GM19438 (cell line): ENCODE data around the gene DDR1.
"Not testable (repeated sequence)": the region's sequence is repeated elsewhere in the genome, so short reads cannot be mapped to it uniquely, and the experiment has no call there.

Experiments used
- ATAC-seq: cut with Tn5 transposase; IDR thresholded peaks from one replicate; pipeline ENCODE4 v1.9.1; 2021; ENCODE audit warnings: low read depth; ENCODE audit not compliant: unreplicated experiment

The DDR1 gene

DNA sequence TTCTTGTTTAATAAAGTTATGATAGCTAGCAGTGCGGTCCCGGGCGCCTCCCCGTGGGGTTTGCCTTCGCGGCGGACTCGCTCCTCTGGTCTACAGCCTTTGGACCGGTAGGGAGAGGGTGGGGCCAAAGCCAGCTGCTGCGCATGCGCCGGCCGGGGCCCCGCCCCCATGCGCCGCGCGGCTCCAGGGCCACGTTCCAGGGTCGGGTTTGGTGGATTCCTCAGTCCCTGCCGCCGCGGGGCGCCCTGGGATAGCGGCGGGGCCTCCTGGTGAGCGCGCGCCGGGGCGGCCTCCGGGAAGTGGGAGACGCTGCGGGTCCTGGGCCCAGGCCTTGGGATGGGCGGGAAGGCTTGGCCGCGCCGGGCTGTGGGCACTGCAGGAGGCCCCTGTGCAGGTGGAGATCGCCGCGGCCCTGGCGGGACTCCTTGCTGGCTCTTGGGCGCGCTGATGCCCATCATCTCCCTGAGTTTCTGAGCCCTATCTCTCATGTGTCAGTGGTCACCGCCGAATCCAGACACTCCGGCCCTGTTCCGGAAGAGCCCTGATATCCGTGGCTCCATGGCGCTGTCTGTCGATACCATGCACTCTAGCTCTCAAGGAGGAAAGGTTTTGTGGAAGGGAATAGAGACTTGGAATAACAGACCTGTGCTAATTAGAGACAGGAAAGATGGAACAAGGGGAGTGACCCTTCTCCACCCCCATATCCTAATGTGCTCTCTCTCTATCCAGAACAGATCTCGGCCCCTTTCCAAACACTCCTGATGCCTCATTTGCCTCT lies 29.9 kb downstream of the DDR1 start, which contains the start of gene VARS2:
VARS2 (plus strand) TSS at position 163 of the 778 bp plus-strand sequence; CDS start at position 762, 599 bp downstream.
- ATAC-seq = peak; percentile 76

DNA sequence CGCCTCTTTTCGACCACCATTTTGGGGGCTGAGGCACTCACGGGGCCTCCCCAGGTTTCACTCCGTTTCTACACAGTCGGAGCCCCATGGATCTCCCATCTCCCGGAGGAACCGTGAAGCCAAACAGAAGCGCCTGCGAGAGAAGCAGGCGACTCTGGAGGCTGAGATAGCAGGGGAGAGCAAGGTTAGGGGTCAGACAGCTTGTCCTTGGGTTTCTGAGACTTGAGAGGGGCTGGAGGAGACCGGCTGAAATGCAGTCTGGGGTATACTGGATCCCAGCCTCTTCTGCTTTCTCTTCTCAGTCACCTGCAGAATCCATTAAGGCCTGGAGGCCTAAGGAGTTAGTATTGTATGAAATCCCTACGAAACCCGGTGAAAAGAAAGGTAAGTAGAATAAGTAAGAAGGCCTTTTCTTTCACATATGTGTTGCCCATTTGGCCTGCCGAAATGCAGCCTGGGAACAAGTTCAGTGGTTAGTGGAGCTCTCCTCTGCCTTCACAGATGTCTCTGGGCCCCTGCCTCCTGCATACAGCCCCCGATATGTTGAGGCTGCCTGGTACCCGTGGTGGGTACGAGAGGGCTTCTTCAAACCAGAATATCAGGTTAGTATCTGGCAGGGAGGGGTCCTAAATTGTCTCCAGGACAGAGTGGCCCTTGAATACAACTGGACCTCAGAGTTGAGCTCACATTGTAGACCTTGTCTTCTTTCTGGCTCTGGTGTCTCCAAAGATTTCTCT lies 30.7 kb downstream of the DDR1 start:
- no peak for ATAC-seq

DNA sequence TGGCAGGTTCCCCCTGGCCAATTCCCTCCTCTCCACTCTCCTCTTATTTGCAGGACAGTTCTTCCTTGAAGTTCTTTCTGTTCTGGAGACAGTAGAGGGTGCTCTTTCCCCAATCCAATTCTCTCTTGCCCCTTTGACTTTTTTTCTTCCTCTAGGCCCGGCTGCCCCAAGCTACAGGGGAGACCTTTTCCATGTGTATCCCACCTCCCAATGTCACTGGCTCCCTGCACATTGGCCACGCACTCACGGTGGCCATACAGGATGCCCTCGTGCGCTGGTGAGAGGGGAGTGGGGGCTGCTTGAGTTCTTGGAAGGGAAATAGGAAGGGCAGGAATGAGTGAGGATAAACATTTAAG lies 31.2 kb downstream of the DDR1 start:
- no peak for ATAC-seq

DNA sequence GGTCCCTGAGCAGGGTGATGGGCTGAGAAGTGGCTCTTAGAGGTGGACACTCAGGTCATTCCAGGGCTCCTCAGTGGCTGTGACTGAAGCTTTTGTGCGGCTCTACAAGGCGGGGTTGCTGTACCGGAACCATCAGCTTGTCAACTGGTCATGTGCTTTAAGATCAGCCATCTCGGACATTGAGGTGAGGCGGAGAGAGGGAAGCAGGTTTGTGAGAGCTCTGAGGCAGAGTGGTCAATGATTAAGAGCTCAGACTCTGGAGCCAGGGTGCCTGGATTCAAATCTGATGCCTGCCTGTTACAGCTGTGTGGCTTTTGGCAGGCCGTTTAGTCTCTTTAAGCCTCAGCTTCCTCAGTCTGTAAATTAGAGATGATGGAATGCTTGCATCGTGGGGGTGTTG lies 32.7 kb downstream of the DDR1 start:
- ATAC-seq = no peak

DNA sequence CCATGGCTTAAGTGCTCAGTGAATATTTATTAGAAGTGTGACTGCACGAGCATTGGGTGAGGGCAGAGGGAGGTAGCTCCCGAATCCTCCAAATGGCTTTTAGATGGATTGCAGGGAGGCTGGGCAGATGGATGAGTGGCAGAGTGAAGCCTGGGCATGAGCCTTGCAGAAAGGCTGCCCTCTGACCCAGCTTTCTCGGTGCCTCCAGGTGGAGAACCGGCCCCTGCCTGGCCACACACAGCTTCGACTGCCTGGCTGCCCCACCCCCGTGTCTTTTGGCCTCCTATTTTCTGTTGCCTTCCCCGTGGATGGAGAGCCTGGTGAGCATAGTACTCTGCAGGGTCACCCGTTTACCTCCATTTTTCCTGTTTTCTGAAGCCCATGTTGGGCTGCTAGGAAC lies 33.2 kb downstream of the DDR1 start:
- no peak for ATAC-seq

DNA sequence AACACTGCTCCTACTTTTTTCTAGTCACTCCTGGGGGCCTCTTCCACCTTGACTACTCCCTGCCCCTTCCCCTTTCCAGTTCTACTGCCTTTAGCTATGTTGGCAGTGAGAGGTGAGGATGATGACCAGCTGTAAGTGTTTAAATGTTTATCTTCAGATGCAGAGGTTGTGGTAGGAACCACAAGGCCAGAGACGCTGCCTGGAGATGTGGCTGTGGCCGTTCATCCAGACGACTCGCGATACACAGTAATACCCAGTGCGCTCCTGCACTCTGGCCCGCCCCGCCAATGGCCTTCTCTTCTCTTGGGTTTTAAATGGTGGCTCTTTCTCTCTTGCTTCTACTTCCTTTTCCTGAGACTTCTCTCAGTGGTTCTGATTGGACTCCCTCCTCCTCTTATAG lies 34.4 kb downstream of the DDR1 start:
- ATAC-seq = no peak

DNA sequence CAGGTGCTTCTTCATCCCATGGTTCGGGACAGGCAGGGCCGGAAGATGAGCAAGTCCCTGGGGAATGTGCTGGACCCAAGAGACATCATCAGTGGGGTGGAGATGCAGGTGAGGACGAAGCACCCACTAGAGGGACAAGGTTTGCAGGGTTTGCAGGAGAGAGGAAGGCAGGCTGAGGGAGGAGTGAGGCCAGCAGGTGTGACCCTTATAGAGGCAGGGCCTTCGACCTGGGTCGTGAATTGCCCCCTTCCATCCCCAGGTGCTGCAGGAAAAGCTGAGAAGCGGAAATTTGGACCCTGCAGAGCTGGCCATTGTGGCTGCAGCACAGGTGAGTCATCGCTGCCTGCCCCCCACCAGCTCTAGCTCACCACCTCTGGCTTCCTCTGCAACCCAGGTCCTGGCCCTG lies 38.1 kb downstream of the DDR1 start:
- no peak for ATAC-seq

DNA sequence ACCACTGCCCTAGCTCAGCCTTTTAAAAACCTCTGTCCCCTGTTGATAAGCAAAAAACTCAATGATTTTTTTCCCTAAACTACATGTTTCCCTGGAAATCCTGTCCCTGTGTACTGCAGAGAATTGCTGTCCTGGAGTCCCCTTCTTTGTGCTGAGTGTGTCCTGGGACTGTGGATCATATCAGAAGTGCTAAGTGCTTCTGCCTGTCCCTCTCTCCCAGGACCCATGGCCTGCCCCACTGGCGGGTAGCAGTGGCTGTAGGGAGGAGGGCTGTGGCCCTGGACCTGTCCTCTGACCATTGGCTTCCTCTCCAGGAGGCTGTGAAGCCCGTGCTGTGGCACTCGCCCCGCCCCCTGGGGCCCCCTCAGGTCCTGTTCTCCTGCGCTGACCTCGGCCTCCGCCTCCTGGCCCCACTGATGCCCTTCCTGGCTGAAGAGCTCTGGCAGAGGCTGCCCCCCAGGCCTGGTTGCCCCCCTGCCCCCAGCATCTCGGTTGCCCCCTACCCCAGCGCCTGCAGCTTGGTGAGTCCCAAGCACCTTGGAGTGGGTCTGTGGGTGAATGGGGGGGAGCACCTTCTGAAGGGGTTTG lies 39.8 kb downstream of the DDR1 start:
- not testable (repeated sequence) for ATAC-seq

DNA sequence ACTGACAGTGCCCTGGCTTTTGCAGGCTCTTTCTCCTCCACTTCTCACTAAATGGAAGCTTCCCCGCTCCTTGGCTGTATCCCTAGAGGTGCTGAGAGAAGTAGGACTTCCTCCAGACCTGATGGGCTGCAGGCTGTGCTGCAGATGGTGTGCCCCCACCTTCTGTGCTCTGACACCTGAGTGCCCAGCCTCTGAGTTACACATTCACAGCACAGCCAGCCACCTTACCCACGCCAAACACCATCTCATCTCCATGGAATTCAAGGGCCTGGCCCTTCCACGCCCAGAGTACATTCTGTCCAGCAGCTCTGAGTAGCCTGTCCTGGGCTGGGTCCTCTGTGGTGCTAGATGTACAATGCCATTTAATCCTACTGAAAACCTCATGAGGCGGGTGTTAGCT lies 42.3 kb downstream of the DDR1 start:
- ATAC-seq = no peak

DNA sequence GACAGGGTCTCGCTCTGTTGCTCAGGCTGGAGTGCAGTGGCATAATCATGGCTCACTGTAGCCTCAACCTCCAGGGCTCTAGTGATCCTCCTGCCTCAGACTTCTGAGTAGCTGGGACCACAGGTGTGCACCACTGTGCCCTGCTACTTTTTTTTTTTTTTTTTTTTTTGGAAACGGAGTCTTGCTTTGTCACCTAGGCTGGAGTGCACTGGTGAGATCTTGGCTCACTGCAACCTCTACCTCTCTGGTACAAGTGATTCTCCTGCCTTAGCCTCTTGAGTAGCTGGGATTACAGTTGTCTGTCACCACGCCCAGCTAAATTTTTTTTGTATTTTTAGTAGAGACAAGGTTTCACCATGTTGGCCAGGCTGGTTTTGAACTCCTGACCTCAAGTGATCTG lies 42.8 kb downstream of the DDR1 start:
- ATAC-seq = not testable (repeated sequence)

DNA sequence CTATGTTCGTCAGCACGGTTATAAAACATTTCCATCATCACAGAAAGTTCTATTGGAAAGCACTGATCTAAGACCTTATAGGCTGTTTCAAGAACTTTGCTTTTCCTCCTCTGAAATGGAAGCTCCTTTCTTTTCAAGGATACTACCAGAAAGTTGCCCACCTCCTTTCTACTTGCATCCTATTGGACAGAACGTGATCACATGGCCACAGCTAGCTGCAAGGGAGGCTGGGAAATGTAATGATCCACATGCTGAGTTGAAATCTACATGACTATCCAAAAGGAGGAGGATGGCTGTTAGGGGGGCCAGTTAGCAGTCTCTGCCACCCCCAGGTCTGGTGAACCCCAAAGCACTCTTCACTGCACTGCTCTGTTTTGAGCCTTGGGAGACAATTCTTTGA lies 44.4 kb downstream of the DDR1 start:
- no peak for ATAC-seq

DNA sequence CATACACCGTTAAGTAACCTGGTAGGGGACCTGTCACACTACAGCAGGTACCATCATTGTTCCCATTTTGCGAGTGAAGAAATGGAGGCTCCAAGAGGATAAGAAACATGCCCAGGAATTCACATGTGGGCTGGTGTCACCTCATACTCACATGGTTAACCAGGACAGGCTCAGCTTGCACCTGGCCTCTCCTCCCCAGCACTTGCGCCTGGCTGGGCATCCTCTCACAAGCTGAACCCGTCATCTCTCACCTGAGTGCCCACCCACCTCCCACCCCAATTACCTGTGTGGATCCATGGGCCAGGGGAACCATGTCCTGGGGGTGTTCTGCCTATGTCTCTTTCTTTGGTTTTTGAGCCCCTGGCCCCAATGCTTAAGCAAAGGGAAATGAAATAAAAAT lies 46.2 kb downstream of the DDR1 start:
- no peak for ATAC-seq

DNA sequence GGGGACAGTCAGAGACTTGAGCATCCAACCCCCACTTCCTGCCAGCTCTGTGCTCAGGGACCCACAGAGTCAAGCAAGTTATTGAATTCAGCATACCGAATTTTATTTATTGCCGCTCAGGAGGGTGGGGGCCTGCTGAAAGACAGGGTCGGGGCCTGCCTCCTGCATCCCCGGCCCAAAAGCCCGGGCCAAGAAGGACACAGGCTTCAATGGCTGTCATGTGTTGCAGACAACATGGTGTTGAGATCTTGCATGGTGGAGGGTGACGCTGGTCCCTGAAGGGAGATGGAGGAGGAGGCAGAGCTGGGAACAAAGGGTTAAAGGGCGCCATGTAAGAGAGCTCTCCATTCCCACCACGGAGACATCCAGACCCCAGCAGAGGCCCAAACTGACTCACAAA lies 47.0 kb downstream of the DDR1 start:
- no peak for ATAC-seq

DNA sequence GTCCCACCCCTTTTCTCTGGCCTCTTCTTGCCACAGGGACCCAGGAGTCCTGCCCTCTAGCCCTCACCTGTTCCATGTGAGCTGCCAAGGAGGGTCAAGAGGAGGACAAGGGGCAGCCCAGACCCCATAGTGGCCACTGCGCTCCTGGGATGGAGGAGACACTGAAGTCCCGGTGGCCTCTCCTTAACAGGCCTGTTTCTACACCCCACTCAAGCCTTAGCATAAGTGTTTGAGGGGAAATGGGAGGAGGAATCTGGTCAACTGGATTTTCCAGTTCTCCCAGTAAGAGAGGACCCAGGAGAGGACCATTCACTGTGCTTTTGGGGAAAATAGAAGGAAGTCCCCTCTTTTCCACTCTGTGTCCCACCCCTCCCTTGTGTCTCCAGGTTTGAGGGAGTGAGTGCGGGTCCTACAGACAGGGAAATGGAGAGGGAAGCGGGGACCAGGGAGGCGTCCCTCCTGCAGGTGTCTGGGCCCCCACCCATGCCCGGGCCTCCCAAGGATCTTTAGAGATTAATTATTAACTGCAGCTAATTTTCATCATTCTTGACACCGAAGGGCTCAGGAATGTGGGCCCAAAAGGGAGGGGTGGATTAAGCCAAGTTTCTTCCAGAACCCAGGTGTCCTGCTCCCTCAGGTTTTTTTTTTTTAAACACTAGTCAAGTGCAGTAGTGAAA lies 47.8 kb downstream of the DDR1 start, which contains the start of gene SFTA2:
SFTA2 (minus strand) TSS at position 202 of the 677 bp plus-strand sequence; CDS start at position 128, 74 bp downstream.
- ATAC-seq = no peak

DNA sequence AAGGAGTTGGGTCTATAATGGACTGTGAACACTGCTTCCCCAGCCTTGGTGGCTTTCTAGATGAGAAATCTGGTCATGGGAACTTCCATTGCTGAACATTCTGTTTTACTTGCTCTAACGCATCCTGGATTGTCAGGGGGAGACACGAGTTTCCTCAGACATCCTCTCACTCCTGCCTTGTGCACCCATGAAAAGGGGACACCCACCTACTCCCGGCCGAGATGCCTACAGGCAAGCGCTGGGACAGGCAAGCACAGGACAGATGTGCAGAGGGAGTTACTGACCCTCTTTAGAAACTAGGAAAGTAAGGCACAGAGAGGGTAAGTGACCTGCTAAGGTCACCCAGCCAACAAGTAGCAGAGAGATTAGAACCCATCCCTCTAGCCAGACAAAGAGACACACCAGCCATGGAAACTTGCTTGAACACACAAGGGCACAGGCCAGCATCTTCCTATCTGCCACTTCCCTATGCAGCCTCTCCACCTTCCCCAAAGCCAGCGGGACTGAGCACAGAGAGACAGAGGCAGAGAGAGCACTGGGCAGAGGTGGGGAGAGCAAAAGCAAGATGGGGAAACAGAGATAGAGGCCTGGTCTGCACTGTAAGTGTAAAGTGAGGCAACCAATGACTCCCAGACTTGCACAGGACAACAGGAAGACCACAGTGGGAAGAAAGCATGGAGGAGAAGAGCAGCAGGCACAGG lies 48.5 kb downstream of the DDR1 start:
- ATAC-seq = no peak

DNA sequence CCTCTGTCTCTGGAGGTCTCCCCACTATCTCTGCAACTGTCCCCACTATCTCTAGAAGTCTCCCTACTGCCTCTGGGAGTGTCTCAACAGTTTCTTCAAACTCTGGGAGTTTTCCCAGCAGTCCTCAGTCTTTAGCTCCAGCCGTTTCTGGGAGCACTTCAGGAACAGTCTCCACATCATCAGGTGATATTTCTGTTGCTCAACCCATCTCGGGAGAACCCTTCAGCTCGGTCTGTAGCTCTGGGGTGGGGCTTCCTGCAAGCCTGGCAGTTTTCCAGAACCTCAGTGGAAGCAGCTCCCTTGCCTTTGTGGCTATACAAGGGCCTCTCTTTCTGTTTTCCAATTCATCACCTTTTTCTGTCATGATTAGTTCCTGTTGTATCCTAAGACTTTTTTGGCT lies 50.7 kb downstream of the DDR1 start:
- no peak for ATAC-seq

DNA sequence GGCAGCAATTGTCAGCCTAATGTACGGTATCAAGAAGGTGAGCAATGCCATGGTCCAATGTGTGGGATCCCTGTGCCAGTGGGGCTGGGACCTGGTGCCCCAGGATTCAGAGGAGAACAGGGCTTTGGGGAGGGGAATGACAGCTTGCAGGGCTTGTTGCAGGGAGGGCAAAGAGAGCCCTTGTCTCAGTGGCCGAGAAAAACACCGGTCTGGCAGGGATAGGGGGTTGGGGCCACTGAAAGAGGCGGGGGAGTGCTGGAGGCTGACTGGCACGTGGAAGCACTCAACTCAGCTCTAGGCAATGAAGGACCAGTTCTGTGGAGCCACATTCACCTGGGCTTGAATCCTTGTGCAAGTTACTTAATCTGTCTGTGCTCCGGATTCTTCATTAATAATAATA lies 52.9 kb downstream of the DDR1 start:
- ATAC-seq = no peak

DNA sequence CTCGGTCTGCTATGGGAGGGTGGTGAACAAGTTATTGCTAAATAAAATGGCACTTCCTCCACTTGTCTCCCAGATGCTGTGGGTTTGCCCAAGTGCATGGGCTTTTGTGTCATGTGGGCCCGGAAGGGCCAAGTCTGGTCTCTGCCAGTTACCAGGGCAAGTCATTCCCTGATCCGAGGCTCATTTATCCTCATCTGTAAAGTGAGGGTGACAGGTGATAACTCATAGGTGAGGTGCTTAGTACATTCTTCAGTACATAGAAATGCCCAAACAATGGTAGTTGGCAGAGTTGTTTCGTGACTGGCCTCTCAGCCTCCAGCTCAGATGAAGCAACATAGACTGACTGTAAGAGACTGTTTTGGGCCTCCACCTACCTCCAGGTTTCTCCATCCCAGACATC lies 54.4 kb downstream of the DDR1 start:
- ATAC-seq = no peak

DNA sequence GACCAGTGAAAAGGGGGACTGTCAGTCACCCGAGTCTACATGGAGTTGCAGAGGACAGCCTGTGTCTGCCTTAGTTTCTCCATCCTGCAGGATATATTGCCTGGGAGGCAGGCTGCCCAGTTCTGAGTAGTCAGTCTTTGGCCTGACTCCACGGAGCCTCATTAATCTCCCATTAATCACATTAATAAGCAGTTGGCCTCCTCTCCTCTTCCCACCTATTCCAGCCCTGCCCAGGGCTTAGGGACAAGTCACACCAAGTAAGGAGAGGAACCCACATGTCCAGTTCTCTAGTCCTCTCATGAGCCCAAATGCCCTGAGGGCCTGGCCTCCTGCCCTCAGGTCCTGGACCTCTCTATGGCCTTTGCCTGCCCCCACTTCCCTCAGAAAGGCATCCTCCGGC lies 55.2 kb downstream of the DDR1 start:
- ATAC-seq = no peak

DNA sequence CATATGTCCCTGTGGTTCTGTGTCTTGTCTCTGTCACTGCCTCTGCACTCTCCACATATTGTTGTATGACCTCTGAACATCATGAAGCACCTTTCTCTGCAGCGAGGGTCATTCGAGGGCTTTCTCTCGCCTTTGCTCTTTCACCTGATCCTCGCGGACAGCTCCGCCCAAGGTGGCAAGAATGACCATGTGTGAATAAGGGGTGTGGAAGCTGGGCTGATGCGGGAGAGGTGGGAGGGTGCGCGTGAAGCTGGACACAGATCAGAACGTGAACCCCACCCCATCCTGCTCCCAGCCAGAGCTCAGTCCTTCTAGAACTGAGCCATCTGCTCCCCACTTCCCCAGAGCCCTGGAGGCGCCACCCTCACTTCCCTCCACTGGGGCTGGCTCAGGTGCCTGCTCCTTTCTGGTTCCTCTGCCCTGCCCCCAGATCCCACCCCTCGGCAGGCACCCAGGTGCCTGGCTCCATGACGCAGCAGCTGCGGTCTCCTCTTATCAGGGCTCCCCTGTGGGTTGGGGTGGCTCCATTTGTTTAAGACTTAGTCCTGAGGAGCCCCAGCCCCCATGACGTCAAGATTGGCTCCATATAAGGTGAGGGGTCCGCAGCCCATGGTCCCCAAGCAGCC lies 56.2 kb downstream of the DDR1 start, which contains the start of gene MUCL3:
MUCL3 (plus strand) TSS at position 613 of the 626 bp plus-strand sequence. CDS start 27 bp downstream, outside the sequence.
- ATAC-seq = no peak
